Vagina (tissue), 2 donors: ENCODE data around the gene SCTR. TPM values are rescaled to one million over a fixed set of nuclear protein-coding genes. Genes with fewer than 3 reads are reported as not detected.

Experiments
- DNase-seq, 2 donors: peaks; one replicate each; pipeline ENCODE4 v3.0.0-alpha.2; 2017; ENCODE audit errors: extremely low spot score in 2 of 2
- H3K27ac ChIP-seq: fragments of 200-600 bp; sonication (generic); one replicate; pipeline ENCODE4 v1.5.1; 2019
- H3K27me3 ChIP-seq: fragments of 200-600 bp; sonication (generic); one replicate; pipeline ENCODE4 v1.5.1; 2019
- H3K36me3 ChIP-seq, 2 donors: fragments of 200-600 bp; sonication (generic); one replicate each; pipeline ENCODE4 v1.5.1; 2017 to 2019
- H3K4me1 ChIP-seq: fragments of 200-600 bp; sonication (generic); one replicate; pipeline ENCODE4 v1.5.1; 2019
- H3K4me3 ChIP-seq, 2 donors: fragments of 200-600 bp; sonication (generic); 1 replicate in 1 of 2; 2 replicates in 1 of 2; pipeline ENCODE4 v1.5.1; 2016 to 2019
- H3K9me3 ChIP-seq: fragments of 200-600 bp; sonication (generic); one replicate; pipeline ENCODE4 v1.5.1; 2019
- CTCF ChIP-seq, 3 experiments: fragments of 450-650 bp in 2 of 3; fragments of 200-600 bp in 1 of 3; sonication (generic) in 1 of 3; IDR thresholded peaks; one replicate each; pipeline ENCODE4 v1.5.1; 2017 to 2019; ENCODE audit warnings: antibody characterized with exemption in 3 of 3, mild to moderate bottlenecking in 2 of 3, moderate library complexity in 2 of 3
- POLR2A ChIP-seq, 2 donors: fragments of 450-650 bp; IDR thresholded peaks; one replicate each; pipeline ENCODE4 v1.6.1; 2017; ENCODE audit warnings: antibody characterized with exemption in 2 of 2, mild to moderate bottlenecking in 2 of 2, moderate library complexity in 2 of 2
- POLR2AphosphoS5 ChIP-seq, 2 donors: sonication (generic); formaldehyde crosslinking; IDR thresholded peaks; one replicate each; pipeline ENCODE4 v1.9.0; 2017; ENCODE audit warnings: antibody characterized with exemption in 2 of 2, mild to moderate bottlenecking in 2 of 2, low read depth in 1 of 2; ENCODE audit not compliant: insufficient read depth in 1 of 2
- intact Hi-C: fragments of 100-400 bp; cut with DNase I; formaldehyde crosslinking; loops from one replicate; pipeline ENCODE4 v1.15.1; 2023
- total RNA-seq: library from RNA; depleted of rRNA; stranded (reverse); fragments of >200 nt; gene quantifications from one replicate; pipeline ENCODE4 v1.2.3, GENCODE V29; 2016

SCTR gene
- total RNA-seq, 1 donor from 2014 or later: not detected

GRCh38 chr2:119428488-119429224, 95.6 kb downstream of the SCTR start:
- intact Hi-C loops: no loop called here
- Histone ChIP-seq H3K4me3 (no peak overlapping the region), H3K27ac (no peak overlapping the region), H3K4me1 (peaks cover 49% of the 10 kb centered on the region), H3K36me3 (no peaks in the 10 kb centered on the region), H3K27me3 (no peaks in the 10 kb centered on the region), H3K9me3 (no peaks in the 10 kb centered on the region)
- no peak for DNase-seq
- TF ChIP-seq CTCF (IDR thresholded peaks at IDR 0.05): no peak
- TF ChIP-seq POLR2AphosphoS5 (IDR thresholded peaks at IDR 0.05; ENCODE audit: insufficient read depth in 1 of 2, low read depth in 1 of 2): no peak
- no peak for TF ChIP-seq POLR2A (IDR thresholded peaks at IDR 0.05)

GRCh38 chr2:119427756-119428155, 96.5 kb downstream of the SCTR start:
- Histone ChIP-seq H3K36me3 (no peaks in the 10 kb centered on the region), H3K9me3 (no peaks in the 10 kb centered on the region), H3K27me3 (no peaks in the 10 kb centered on the region), H3K27ac (no peak overlapping the region), H3K4me1 (peaks cover 40% of the 10 kb centered on the region), H3K4me3 (no peak overlapping the region)
- TF ChIP-seq CTCF (IDR thresholded peaks at IDR 0.05) (no peak), POLR2A (IDR thresholded peaks at IDR 0.05) (no peak), POLR2AphosphoS5 (IDR thresholded peaks at IDR 0.05; ENCODE audit: insufficient read depth in 1 of 2, low read depth in 1 of 2) (no peak)
- intact Hi-C loops: no loop called here
- no peak for DNase-seq

- Histone ChIP-seq H3K4me3 (no peak overlapping the region), H3K9me3 (no peaks in the 10 kb centered on the region), H3K27ac (peak overlapping the region; percentile 64), H3K27me3 (no peaks in the 10 kb centered on the region), H3K4me1 (peaks cover 31% of the 10 kb centered on the region), H3K36me3 (no peaks in the 10 kb centered on the region)
- intact Hi-C loops: no loop called here
- no peak for TF ChIP-seq CTCF (IDR thresholded peaks at IDR 0.05)
- TF ChIP-seq POLR2AphosphoS5 (IDR thresholded peaks at IDR 0.05; ENCODE audit: insufficient read depth in 1 of 2, low read depth in 1 of 2): peak in 1 of 2 donors; percentile 47
- no peak for DNase-seq
Observed at GRCh38 chr2:119426801-119427395, 97.4 kb downstream of the SCTR start.

GRCh38 chr2:119426396-119426675, 97.9 kb downstream of the SCTR start:
- Histone ChIP-seq H3K27me3 (no peaks in the 10 kb centered on the region), H3K4me1 (peaks cover 30% of the 10 kb centered on the region), H3K9me3 (no peaks in the 10 kb centered on the region), H3K4me3 (no peak overlapping the region), H3K27ac (peak overlapping the region; percentile 64), H3K36me3 (no peaks in the 10 kb centered on the region)
- intact Hi-C loops: no loop called here
- TF ChIP-seq POLR2AphosphoS5 (IDR thresholded peaks at IDR 0.05; ENCODE audit: insufficient read depth in 1 of 2, low read depth in 1 of 2) (no peak), POLR2A (IDR thresholded peaks at IDR 0.05) (no peak), CTCF (IDR thresholded peaks at IDR 0.05) (no peak)
- no peak for DNase-seq
